A673 (cell line): ENCODE measurements around the gene FOXN3. TPM values are rescaled to one million over a fixed set of nuclear protein-coding genes. Genes with fewer than 3 reads are reported as not detected.

Experiments used
- BruUV-seq: library from RNA; stranded (reverse); fragments of 400-500 nt; replicated peaks from 2 replicates; lab custom pipeline; 2021; lab: Mats Ljungman, UMichigan
- CTCF ChIA-PET: fragments of 300-600 bp; sonication (Branson Sonifier 250); formaldehyde crosslinking; loops from one replicate; lab custom pipeline; 2022; ENCODE audit warnings: antibody characterized with exemption; lab: Charles Lee
- POLR2A ChIA-PET: fragments of 300-600 bp; sonication (Branson Sonifier 250); formaldehyde crosslinking; loops from one replicate; lab custom pipeline; 2022; ENCODE audit warnings: antibody characterized with exemption; ENCODE audit not compliant: low non-redundant PET; lab: Charles Lee
- DNase-seq: peaks from one replicate; pipeline ENCODE4 v3.0.0-alpha.2; 2015; ENCODE audit warnings: low spot score
- H3K27ac ChIP-seq: fragments of 200-600 bp; sonication (generic); 2 replicates; pipeline ENCODE4 v1.5.1; 2016; ENCODE audit warnings: mixed run types, low read depth, mild to moderate bottlenecking, mixed read lengths, antibody characterized with exemption, low read length; ENCODE audit not compliant: poor library complexity, severe bottlenecking
- H3K27me3 ChIP-seq: fragments of 200-600 bp; sonication (generic); replicated peaks from 2 replicates; pipeline ENCODE4 v1.6.1; 2017; ENCODE audit warnings: mixed run types, low read depth, mild to moderate bottlenecking, mixed read lengths, antibody characterized with exemption, low read length; ENCODE audit not compliant: insufficient read depth, poor library complexity
- H3K36me3 ChIP-seq: fragments of 200-600 bp; sonication (generic); 2 replicates; pipeline ENCODE4 v1.6.1; 2016; ENCODE audit warnings: mixed run types, mild to moderate bottlenecking, mixed read lengths, antibody characterized with exemption, low read length; ENCODE audit not compliant: insufficient read depth, poor library complexity, severe bottlenecking
- H3K4me1 ChIP-seq: fragments of 200-600 bp; sonication (generic); 2 replicates; pipeline ENCODE4 v1.6.1; 2017; ENCODE audit warnings: mixed run types, mild to moderate bottlenecking, mixed read lengths, antibody characterized with exemption, low read length; ENCODE audit not compliant: insufficient read depth, poor library complexity, severe bottlenecking
- H3K4me3 ChIP-seq: fragments of 200-600 bp; sonication (generic); 2 replicates; pipeline ENCODE4 v1.5.1; 2016; ENCODE audit warnings: low read depth, mixed run types, mild to moderate bottlenecking, mixed read lengths, low read length; ENCODE audit not compliant: poor library complexity, severe bottlenecking
- H3K9me3 ChIP-seq: fragments of 200-600 bp; sonication (generic); 2 replicates; pipeline ENCODE4 v1.6.1; 2016; ENCODE audit warnings: mixed run types, low read depth, mild to moderate bottlenecking, mixed read lengths, antibody characterized with exemption, low read length; ENCODE audit not compliant: poor library complexity, severe bottlenecking
- CTCF ChIP-seq: fragments of 300-800, 200-600 bp; sonication (generic); conservative IDR thresholded peaks from 2 replicates; pipeline ENCODE4 v1.5.1; 2017; ENCODE audit warnings: low read depth, mild to moderate bottlenecking, antibody characterized with exemption, low read length, moderate library complexity, mixed read lengths
- EZH2 ChIP-seq: fragments of 200-600 bp; sonication (generic); IDR thresholded peaks from 2 replicates; pipeline ENCODE4 v1.6.1; 2017; ENCODE audit warnings: borderline replicate concordance, low read depth, mild to moderate bottlenecking, mixed read lengths, antibody characterized with exemption, low read length; ENCODE audit not compliant: poor library complexity, severe bottlenecking
- intact Hi-C: fragments of 100-400 bp; cut with micrococcal nuclease; formaldehyde crosslinking; loops from one replicate; pipeline ENCODE4 v1.10.0; 2022; ENCODE audit not compliant: unreplicated experiment
- total RNA-seq: library from RNA; stranded (reverse); gene quantifications from 2 replicates; pipeline ENCODE4 v1.2.3, GENCODE V29; 2021

FOXN3 gene
- total RNA-seq, 1 experiment from 2014 or later = 15.3 TPM

- Histone ChIP-seq H3K4me1 (no peaks in the 10 kb centered on the region), H3K4me3 (no peak overlapping the region), H3K36me3 (no peaks in the 10 kb centered on the region), H3K27ac (no peak overlapping the region), H3K27me3 (no peaks in the 10 kb centered on the region), H3K9me3 (no peaks in the 10 kb centered on the region)
- no TSS peak for BruUV-seq
- intact Hi-C loops = no loop called here
- no peak for DNase-seq
- no peak for TF ChIP-seq CTCF
- TF ChIP-seq EZH2 = no peak
- ChIA-PET POLR2A (no interaction called here), CTCF (no interaction called here)
These were observed 22.1 kb downstream of the FOXN3 start for GRCh38 chr14:89394972-89395371.

GRCh38 chr14:89393222-89393745 is 23.7 kb downstream of the FOXN3 start:
- POLR2A ChIA-PET = no interaction called here
- no TSS peak for BruUV-seq
- CTCF ChIA-PET = no interaction called here

GRCh38 chr14:89392181-89392580 is 24.9 kb downstream of the FOXN3 start:
- no peaks in the 10 kb centered on the region for H3K36me3 ChIP-seq
- no peak for DNase-seq
- intact Hi-C loops = no loop called here
- H3K27ac ChIP-seq = no peak overlapping the region
- TF ChIP-seq CTCF (no peak), EZH2 (no peak)
- no peaks in the 10 kb centered on the region for H3K4me1 ChIP-seq
- H3K4me3 ChIP-seq = no peak overlapping the region
- ChIA-PET POLR2A (no interaction called here), CTCF (no interaction called here)
- BruUV-seq = no TSS peak
- no peaks in the 10 kb centered on the region for H3K9me3 ChIP-seq
- no peaks in the 10 kb centered on the region for H3K27me3 ChIP-seq

More at GRCh38 chr14:89393222-89393745, 23.7 kb downstream of the FOXN3 start:
- DNase-seq = no peak
- Histone ChIP-seq H3K27me3 (no peaks in the 10 kb centered on the region), H3K4me3 (no peak overlapping the region), H3K36me3 (no peaks in the 10 kb centered on the region), H3K27ac (no peak overlapping the region), H3K4me1 (no peaks in the 10 kb centered on the region), H3K9me3 (no peaks in the 10 kb centered on the region)
- TF ChIP-seq EZH2 = no peak
- intact Hi-C loops = no loop called here

- CTCF ChIA-PET = no interaction called here
- no peak overlapping the region for H3K27ac ChIP-seq
- no peaks in the 10 kb centered on the region for H3K36me3 ChIP-seq
- no peaks in the 10 kb centered on the region for H3K27me3 ChIP-seq
- no peak overlapping the region for H3K4me3 ChIP-seq
- no peaks in the 10 kb centered on the region for H3K9me3 ChIP-seq
- intact Hi-C loops = no loop called here
- no peak for DNase-seq
- no TSS peak for BruUV-seq
- no peak for TF ChIP-seq EZH2
- no peak for TF ChIP-seq CTCF
- POLR2A ChIA-PET = no interaction called here
- H3K4me1 ChIP-seq = no peaks in the 10 kb centered on the region
These were observed 25.5 kb downstream of the FOXN3 start for GRCh38 chr14:89391556-89391955.
